Measurements from ENCODE around the gene SPSB3.

The SPSB3 gene

DNA sequence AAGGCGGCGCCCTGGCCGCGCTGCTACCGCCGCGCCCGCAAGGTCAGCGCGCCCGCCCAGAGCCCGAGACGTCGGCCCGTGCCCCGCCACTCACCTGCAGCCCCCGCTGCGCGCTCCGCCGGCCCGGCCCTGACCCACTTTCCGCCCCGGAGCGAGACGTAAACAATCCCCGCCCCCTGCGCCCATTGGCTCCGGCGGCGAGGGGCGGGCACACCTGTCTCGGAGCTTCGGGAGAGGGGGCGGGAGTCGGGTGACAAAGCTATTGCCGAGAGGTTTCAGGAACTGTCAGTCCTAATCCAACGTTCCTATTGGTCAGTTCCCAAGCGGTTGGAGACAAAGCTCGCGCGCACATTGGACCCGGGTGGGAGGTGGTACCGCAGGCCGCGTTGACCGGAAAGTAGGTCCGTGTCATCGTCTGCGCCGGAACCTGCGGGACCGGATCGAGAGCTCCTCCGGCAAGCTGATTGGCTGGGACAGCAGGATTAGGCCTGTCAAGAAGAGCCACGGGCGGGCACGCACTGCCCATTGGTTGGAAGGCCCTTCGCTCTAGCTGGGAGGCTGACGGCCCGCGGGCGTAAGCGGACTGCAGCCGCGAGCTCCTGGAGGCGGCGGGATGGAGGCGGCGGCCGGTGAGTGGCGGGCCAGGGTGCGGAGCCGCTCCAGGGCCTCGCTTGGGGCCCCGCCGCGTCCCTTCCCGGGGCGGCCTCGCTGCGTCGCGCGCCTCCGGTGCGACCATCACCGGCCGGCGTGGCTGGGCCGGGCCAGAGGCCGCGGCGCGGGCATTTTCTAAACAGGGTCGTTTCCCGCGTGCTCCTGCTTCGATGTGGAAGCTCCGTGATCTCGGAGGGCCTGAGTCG is at the start of gene SPSB3, which contains the start of gene NUBP2:
SPSB3 (minus strand) TSS at position 164 of the 857 bp plus-strand sequence. CDS start 1,088 bp downstream, outside the sequence.
NUBP2 (plus strand) TSS at position 553 of the 857 bp plus-strand sequence; CDS start at position 614, 61 bp downstream.
- peak; percentile 96 for DNase-seq

DNA sequence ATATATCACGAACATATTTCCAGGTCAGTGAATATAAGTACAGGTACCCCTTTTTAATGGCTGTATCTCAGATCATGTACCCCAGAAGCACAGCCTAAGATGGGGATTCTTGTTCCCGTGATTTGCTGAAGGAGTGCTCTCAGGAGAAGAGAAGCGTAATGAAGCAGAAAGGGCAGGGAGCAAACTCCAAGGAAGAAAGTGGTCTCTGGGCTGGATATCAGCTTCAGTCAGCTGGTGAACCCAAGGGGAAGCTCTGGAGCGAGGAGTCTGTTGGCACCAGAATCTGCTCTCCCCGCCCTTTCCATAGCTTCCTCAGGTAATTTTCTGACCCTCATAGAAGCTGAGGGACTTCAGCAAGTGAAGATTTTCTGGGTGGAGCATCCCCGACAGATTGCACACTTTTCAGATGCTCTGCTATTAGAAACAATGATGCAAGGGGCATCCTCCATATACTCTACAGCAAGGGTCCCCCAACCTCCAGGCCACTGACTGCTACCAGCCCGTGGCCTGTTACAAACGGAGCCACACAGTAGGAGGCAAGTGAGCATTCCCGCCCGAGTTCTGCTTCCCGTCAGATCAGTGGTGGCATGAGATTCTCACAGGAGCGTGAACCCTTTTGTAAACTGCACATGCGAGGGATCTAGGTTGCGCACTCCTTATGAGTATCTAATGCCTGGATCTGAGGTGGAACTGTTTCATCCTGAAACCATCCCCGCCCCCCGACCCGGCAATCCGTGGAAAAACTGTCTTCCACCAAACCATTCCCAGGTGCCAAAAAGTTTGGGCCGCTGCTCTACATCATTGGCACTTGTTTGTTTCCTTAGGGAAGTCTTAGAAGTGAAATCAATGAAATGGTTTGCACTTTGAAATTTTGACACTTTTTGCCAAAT is 49.1 kb upstream of the SPSB3 start:
- no peak for DNase-seq

- no peak for DNase-seq
Measured at GRCh38 chr16:1830213-1830612, 47.8 kb upstream of the SPSB3 start.

DNA sequence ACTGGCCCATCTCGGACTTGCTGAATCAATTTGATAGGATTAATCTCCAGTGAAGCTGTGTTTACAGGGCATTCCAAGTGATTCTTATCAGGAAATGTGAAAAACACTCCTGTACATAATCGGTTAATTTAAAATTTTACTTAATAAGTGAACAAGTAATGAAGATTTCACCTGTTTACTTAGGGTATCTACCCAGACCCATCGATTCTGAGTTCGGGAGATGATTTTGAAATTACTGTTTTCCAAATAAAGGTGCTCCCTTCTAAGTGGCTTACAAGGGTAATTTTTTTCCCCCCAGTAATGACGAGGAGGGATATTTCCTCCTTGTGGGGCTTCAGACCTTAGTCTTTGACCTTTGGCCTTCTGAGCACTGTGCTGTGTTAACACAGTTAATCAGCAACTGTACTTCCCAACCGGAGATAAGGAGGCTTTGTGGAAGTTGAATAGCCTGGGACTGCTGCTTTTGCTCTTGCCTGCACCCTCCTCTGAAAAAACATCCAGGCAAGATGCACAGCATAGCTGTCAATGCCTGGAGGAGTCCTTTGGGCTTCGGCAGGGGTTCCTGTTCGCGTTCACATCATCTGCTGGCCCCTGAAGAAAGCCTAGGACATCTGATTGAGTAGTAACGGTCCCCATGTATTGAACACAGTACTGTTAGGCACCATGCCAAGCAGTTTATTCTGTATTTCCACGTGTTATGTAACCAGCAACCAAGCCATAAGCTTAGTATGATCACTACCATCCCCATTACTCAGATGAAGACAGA is 46.5 kb upstream of the SPSB3 start:
- DNase-seq, result no peak

GRCh38 chr16:1826691-1827573 is 44.6 kb upstream of the SPSB3 start, which contains the start of the genes FAHD1 and HAGH:
Gene FAHD1, plus strand, starts transcription at chr16:1827206. Its CDS starts 33 bp downstream, at chr16:1827239.
Gene HAGH, minus strand, starts transcription at chr16:1826825. Its CDS starts 38 bp downstream, at chr16:1826787.
- DNase-seq, result peak; percentile 94

DNA sequence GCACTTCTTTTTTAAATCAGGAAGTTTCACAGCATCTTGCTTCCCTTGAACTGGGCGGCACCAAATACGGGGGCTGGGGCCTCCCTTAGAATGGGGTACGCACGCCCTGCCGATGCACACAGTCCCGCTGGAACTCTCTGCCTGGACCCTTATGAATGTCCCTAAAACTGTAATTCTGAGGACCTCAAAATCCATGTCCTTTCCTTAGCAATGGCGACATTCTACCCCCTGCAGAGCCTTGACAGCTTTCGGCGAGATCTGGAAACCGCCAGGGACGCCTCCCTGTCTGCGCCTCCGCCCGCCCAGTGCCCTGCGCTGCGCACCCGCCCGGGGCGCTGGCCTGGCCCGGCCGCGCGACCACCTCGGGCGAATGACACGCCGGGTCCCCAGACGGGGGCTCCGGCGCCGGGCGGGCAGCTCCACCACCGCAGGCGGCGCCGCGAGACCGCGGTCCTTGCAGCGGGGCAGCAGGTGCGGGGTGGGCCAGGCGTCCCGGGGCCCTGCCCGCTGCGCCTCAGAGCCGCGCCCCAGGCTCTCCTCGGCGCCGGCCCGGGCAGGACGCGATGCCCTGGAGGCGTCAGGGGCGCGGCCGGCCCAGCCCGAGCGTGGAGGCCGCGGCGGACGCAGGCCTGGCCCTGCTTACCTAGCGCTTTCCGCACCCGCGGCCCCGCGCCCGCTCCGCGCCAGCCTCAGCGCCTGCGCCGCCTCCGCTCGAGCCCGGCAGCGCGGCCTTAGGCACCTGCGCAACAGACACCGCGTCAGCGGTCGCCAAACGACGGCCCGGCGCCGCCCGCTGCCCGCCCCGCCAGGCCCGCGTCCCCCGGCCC is 43.7 kb upstream of the SPSB3 start:
- peak; percentile 77 for DNase-seq

DNA sequence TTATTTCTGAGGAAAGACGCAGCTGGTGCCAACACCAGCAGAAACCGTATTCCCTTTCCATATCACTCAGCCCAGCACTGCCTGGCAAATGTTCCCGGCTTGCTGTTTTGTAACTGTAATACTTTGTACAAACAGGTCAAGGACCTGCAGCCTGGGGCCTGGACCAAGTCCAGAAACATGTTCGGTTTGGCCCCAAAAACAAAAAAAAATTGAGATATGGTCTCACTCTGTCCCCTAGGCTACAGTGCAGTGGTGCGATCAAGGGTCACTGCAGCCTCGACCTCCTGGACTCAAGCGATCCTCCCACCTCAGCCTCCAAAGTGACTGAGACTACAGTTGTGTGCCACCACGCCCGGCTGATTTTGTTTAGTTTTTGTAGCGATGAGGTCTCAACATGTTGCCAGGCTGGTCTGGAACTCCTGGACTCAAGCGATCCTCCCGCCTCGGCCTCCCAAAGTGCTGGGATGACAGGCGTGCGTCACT is 43.1 kb upstream of the SPSB3 start:
- DNase-seq, result no peak

- no peak for DNase-seq
Measured at GRCh38 chr16:1823821-1824220, 41.5 kb upstream of the SPSB3 start.

DNA sequence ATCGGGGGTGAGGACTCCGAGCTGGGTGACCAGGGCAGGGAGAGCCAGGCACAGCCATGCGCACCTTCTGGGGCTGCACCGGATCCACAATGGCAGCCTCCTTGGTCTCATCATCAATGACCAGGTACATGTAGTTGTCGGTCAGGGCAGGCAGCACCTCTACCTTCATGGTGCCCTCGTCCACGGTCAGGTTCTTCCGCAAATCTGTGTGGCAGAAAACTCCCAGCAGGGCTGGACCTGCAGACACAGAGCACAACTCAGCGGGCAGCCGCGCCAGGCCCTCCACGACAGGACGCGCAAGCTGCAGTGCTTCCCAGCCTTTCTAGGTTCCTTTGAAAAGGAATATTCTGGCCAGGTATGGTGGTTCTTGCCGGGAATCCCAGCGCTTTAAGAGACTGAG is 40.4 kb upstream of the SPSB3 start:
- DNase-seq, result no peak

- DNase-seq, result no peak
Measured at GRCh38 chr16:1821861-1822611, 39.7 kb upstream of the SPSB3 start.

DNA sequence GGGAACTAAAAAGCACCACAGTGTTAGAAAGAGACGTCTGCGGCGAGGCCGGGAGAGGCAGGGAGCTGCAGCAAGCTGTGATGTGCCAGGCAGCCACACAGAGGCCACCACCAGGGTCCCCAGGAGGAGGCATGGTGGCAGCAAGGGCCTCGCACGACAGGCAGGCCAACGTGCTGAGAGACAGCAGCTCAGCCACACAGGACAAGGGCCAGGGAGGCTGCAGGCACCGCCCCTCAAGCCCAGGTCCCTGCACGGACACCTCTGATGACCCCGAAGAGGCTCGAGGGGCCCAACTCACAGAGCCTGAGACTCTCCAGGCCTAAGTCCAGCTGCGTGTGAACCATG is 38.5 kb upstream of the SPSB3 start:
- DNase-seq, result no peak

DNA sequence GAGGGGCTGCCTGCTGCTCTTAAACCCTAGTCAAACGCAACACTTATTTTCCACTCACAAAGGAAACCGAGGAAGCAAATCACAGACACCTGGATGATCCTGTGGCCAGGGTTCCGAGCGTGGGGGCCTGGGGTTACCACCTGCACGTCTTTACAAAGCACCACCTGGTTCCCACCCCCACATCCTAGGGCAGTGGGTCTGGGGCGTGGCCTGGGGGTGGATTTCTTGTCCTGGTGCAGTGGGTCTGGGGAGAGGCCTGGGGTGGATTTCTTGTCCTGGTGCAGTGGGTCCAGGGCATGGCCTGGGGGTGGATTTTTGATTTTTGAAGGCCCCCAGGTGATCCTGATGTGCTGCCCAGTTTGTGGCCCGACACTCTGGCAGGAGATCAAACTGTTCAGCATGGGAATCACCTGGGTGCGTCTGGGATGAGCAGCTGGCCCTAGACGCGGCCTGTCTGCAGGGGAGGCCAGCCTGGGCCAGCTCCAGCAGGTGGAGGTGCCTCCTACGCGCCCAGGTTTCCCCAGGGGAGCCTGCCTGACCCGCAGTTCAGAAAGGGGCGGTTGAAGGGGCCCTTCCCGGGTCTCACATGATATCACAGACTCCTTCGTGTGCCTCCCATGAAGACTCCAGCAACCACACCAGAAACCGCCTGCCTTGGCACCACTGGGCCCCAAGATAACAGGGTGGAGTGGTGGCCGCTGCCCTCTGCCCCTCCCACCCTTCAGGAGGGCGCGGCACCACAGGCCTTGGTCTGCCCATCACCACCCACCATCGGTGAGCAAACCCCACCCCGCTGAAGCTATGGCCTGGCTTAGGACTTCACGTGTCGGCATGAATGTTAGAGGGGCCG is 38.0 kb upstream of the SPSB3 start:
- DNase-seq, result no peak

GRCh38 chr16:1819611-1820010 is 37.2 kb upstream of the SPSB3 start:
- no peak for DNase-seq

- no peak for DNase-seq
Measured at GRCh38 chr16:1818873-1819525, 36.6 kb upstream of the SPSB3 start.

DNA sequence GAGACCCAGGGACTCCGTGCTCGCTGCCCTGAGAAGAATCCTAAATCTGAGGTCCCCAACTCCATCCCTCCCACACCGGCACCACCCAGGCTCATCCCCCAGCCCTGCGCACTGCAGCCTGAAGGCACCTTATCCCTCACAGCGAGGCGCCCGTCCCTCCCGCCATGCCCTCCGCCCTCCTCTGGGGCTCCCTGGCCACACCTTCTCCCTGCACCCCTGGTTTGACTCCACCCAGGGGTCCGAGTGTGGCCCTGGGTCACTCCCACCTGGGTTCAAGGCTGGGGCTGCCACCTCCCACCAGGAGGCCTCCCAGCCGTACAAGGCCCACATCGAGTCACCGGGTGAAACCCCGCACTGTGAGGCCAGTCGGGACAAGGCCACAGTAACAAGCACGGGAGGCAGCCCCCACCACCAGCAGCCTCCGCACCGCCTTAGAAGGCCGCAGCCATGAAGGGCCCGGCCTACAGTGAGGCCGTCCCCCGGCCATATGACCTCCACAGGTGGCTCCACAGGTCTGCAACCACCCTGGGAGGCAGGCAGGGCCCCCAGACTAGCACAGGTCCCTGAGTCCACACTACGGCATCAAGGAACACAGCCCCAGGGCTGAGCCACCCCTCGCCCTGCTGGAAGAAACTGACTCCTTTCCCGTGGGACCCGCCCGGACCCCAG is 36.0 kb upstream of the SPSB3 start:
- DNase-seq, result no peak

DNA sequence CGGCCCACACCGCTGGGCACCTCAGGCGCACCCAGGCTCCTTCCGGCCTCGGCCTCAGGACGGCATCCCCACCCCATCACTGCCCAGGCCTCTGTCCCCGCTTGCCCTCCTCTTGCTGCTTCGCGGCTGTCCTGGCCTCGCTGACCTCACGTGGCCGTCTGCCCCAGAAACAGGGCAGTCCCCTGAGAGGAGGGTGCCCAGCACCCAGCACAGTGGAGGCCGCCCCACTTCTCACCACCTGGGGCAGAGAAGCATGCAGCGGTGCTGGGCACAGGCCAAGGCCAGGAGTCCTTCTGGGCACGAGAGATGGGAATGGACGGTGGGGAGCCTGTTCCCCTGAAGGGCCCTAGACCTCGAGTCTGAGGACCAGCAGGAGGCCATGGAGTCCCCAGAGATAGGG is 35.3 kb upstream of the SPSB3 start:
- no peak for DNase-seq

- no peak for DNase-seq
Measured at GRCh38 chr16:1817276-1817589, 34.9 kb upstream of the SPSB3 start.
